ENCODE results near the gene KDM2B.
A peak's percentile ranks its signal among the peaks of the same experiment; 100 is the strongest.

The KDM2B gene

DNA sequence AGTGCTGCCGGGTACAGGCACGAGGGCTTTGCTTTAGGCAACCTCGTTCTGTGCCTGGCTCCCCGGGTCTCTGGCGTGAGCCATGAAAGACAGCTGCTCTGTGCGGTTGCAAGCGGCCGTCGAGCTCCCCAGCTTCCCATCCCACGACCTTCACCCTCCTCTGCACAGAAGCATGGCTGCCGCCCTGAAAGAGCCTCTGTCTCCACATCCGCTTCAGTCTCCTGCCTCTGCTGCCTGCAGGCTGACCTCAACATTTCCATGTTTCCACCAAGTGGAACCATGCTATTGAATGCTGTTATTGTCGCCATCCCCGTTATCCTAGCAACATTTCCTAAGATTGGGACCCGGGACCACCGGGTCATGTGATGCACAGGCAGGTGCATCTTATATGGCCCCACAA is 57.1 kb downstream of the KDM2B start:
- TF ChIP-seq EZH2phosphoT487 (IDR thresholded peaks at IDR 0.05; ENCODE audit: low read depth) (no peak), CTCF (IDR thresholded peaks at IDR 0.05; ENCODE audit: low read depth, low read length) (no peak)
- H3K4me2 ChIP-seq (ENCODE audit: low read length): peak overlapping the region; percentile 81
- H3K4me3 ChIP-seq (ENCODE audit: low read length): peak overlapping the region; percentile 58
- peaks cover 76% of the 10 kb centered on the region for H4K20me1 ChIP-seq (ENCODE audit: insufficient read depth, low read length)
- H3K79me2 ChIP-seq (ENCODE audit: low read length): peaks cover 98% of the 10 kb centered on the region
- no peak overlapping the region for H2AFZ ChIP-seq (ENCODE audit: low read depth, low read length)
- H3K36me3 ChIP-seq (replicated peaks; ENCODE audit: low read depth, low read length): peaks cover 61% of the 10 kb centered on the region
- H3K4me1 ChIP-seq (ENCODE audit: low read length): peaks cover 79% of the 10 kb centered on the region
- H3K27ac ChIP-seq (ENCODE audit: low read length): peak overlapping the region; percentile 88
- H3K9ac ChIP-seq (ENCODE audit: low read length): peak overlapping the region; percentile 52
- no peaks in the 10 kb centered on the region for H3K9me3 ChIP-seq (ENCODE audit: insufficient read depth, low read length)
- no peaks in the 10 kb centered on the region for H3K27me3 ChIP-seq (ENCODE audit: low read depth, low read length)

DNA sequence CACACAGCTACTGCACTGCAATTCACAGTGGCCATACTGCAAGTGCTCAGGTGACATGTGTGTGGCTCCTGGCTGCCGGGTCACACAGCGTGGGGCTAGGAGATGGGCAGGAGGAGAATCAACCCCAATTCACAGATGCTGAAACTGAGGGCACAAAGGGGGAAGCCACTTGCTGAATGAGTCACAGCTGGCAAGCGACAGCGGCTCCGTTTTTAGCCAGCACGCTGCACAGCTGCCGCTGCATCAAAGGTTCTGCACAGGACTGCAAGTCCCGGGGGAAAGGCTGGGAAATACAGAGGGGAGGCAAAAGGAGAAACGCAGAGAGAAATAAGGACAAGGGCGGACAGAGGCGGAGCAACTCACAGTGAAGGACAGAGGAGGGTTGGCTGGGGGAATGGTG is 57.9 kb downstream of the KDM2B start:
- Histone ChIP-seq H3K79me2 (ENCODE audit: low read length) (peaks cover 98% of the 10 kb centered on the region), H3K4me1 (ENCODE audit: low read length) (peaks cover 72% of the 10 kb centered on the region), H3K9me3 (ENCODE audit: insufficient read depth, low read length) (no peaks in the 10 kb centered on the region), H3K27me3 (ENCODE audit: low read depth, low read length) (no peaks in the 10 kb centered on the region), H3K27ac (ENCODE audit: low read length) (peak overlapping the region; percentile 88), H4K20me1 (ENCODE audit: insufficient read depth, low read length) (peaks cover 80% of the 10 kb centered on the region), H3K36me3 (replicated peaks; ENCODE audit: low read depth, low read length) (peaks cover 66% of the 10 kb centered on the region), H3K4me2 (ENCODE audit: low read length) (peak overlapping the region; percentile 81), H2AFZ (ENCODE audit: low read depth, low read length) (no peak overlapping the region), H3K9ac (ENCODE audit: low read length) (peak overlapping the region; percentile 52), H3K4me3 (ENCODE audit: low read length) (peak overlapping the region; percentile 58)
- no peak for TF ChIP-seq EZH2phosphoT487 (IDR thresholded peaks at IDR 0.05; ENCODE audit: low read depth)
- no peak for TF ChIP-seq CTCF (IDR thresholded peaks at IDR 0.05; ENCODE audit: low read depth, low read length)

GRCh38 chr12:121520586-121521086 is 60.2 kb downstream of the KDM2B start:
- H2AFZ ChIP-seq (ENCODE audit: low read depth, low read length): no peak overlapping the region
- TF ChIP-seq CTCF (IDR thresholded peaks at IDR 0.05; ENCODE audit: low read depth, low read length) (no peak), EZH2phosphoT487 (IDR thresholded peaks at IDR 0.05; ENCODE audit: low read depth) (no peak)
- H3K4me2 ChIP-seq (ENCODE audit: low read length): peak overlapping the region; percentile 44
- H4K20me1 ChIP-seq (ENCODE audit: insufficient read depth, low read length): peaks cover 81% of the 10 kb centered on the region
- H3K36me3 ChIP-seq (replicated peaks; ENCODE audit: low read depth, low read length): peaks cover 74% of the 10 kb centered on the region
- H3K4me3 ChIP-seq (ENCODE audit: low read length): no peak overlapping the region
- H3K27ac ChIP-seq (ENCODE audit: low read length): peak overlapping the region; percentile 88
- no peaks in the 10 kb centered on the region for H3K27me3 ChIP-seq (ENCODE audit: low read depth, low read length)
- H3K79me2 ChIP-seq (ENCODE audit: low read length): peaks cover 100% of the 10 kb centered on the region
- H3K9ac ChIP-seq (ENCODE audit: low read length): peak overlapping the region; percentile 35; the same call in 1 of the 2 replicates
- H3K4me1 ChIP-seq (ENCODE audit: low read length): peaks cover 71% of the 10 kb centered on the region
- H3K9me3 ChIP-seq (ENCODE audit: insufficient read depth, low read length): no peaks in the 10 kb centered on the region

DNA sequence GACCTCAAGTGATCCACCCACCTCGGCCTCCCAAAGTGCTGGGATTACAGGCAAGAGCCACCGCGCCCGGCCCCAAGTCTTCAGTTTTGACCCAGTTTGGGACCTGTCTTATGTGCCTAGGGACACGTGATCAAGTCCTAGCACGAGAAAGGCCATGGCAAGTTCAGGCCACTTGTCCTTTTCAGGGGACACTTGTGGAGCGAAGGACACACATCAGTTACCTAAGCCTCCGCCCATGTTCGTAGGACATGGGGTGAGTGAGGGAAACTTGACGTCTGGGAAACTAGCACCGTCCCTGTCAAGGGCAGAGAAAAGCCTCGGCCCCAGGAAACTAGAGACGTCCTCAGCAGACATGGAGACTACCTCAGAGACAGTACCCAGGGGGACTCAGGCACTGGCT is 60.7 kb downstream of the KDM2B start:
- Histone ChIP-seq H3K4me1 (ENCODE audit: low read length) (peaks cover 70% of the 10 kb centered on the region), H3K27ac (ENCODE audit: low read length) (peak overlapping the region; percentile 88), H2AFZ (ENCODE audit: low read depth, low read length) (no peak overlapping the region), H3K4me3 (ENCODE audit: low read length) (no peak overlapping the region), H3K36me3 (replicated peaks; ENCODE audit: low read depth, low read length) (peaks cover 75% of the 10 kb centered on the region), H3K9me3 (ENCODE audit: insufficient read depth, low read length) (no peaks in the 10 kb centered on the region), H3K9ac (ENCODE audit: low read length) (peak overlapping the region; percentile 35; the same call in 1 of the 2 replicates), H3K79me2 (ENCODE audit: low read length) (peaks cover 99% of the 10 kb centered on the region), H4K20me1 (ENCODE audit: insufficient read depth, low read length) (peaks cover 80% of the 10 kb centered on the region), H3K4me2 (ENCODE audit: low read length) (peak overlapping the region; percentile 44; the same call in 1 of the 2 replicates), H3K27me3 (ENCODE audit: low read depth, low read length) (no peaks in the 10 kb centered on the region)
- TF ChIP-seq EZH2phosphoT487 (IDR thresholded peaks at IDR 0.05; ENCODE audit: low read depth) (no peak), CTCF (IDR thresholded peaks at IDR 0.05; ENCODE audit: low read depth, low read length) (no peak)

Measured in OCI-LY3 (cell line).